Measurements from ENCODE around the gene RAD51B.

DNA sequence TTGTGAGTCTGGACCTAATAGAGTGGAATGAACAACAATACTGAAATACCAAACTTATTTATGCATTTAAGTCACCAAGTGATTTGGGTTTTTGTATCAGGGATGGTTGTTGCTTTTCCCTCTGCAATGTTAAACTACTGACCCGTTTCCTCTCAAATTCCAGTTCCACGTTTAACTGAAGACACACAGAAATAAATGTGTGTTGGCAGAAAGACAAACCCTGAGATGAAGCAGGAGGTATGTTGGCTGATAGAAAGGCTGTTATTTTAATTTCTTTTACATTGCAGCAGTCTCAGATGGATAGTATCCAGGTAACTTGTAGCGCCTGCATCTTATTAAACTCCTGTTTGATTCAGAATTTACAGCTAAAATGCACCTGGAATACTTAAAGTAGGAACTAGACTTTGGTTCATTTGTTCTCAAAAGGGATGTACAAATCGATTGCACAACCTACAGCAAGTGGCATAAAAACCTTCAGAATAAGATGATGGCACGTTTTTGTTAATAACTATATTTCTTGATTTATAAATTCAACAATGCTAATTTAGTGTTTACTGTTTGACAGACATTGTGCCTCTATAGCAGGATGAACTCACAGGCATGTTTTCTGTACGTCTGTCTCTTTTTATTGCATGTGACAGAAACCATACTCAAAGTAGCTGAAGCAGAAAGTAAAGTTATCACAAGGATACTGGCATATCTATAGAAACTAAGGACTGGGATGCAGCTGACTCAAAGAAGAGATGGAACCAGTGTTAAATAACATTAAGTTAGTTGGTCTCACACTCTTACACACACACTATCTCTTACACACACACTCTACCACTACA, 567.6 kb downstream of the RAD51B start:
- no peak for TF ChIP-seq EZH2phosphoT487 (IDR thresholded peaks at IDR 0.05; ENCODE audit: low read depth, severe bottlenecking, unreplicated experiment)
- TF ChIP-seq, protein P1, sequence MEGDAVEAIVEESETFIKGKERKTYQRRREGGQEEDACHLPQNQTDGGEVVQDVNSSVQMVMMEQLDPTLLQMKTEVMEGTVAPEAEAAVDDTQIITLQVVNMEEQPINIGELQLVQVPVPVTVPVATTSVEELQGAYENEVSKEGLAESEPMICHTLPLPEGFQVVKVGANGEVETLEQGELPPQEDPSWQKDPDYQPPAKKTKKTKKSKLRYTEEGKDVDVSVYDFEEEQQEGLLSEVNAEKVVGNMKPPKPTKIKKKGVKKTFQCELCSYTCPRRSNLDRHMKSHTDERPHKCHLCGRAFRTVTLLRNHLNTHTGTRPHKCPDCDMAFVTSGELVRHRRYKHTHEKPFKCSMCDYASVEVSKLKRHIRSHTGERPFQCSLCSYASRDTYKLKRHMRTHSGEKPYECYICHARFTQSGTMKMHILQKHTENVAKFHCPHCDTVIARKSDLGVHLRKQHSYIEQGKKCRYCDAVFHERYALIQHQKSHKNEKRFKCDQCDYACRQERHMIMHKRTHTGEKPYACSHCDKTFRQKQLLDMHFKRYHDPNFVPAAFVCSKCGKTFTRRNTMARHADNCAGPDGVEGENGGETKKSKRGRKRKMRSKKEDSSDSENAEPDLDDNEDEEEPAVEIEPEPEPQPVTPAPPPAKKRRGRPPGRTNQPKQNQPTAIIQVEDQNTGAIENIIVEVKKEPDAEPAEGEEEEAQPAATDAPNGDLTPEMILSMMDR (IDR thresholded peaks at IDR 0.05; ENCODE audit: poor library complexity) = no peak

Measured in hepatocyte (in vitro differentiated cells).